Measurements from ENCODE around the gene FFAR3. TPM values are rescaled to one million over a fixed set of nuclear protein-coding genes. Genes with fewer than 3 reads are reported as not detected.
"Not testable (repeated sequence)": the region's sequence is repeated elsewhere in the genome, so short reads cannot be mapped to it uniquely, and the experiment has no call there.

Gene FFAR3
- total RNA-seq, 1 donor from 2014 or later, result not detected

DNA sequence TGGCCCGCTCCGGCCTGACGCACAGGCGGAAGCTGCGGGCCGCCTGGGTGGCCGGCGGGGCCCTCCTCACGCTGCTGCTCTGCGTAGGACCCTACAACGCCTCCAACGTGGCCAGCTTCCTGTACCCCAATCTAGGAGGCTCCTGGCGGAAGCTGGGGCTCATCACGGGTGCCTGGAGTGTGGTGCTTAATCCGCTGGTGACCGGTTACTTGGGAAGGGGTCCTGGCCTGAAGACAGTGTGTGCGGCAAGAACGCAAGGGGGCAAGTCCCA, 6.1 kb upstream of the FFAR3 start:
- Histone ChIP-seq H3K27ac (no peak overlapping the region), H3K36me3 (no peaks in the 10 kb centered on the region), H3K9me3 (no peaks in the 10 kb centered on the region), H3K27me3 (ENCODE audit: low read depth) (peaks cover 16% of the 10 kb centered on the region), H3K4me3 (no peak overlapping the region), H3K4me1 (peaks cover 8% of the 10 kb centered on the region)
- TF ChIP-seq, protein P1, sequence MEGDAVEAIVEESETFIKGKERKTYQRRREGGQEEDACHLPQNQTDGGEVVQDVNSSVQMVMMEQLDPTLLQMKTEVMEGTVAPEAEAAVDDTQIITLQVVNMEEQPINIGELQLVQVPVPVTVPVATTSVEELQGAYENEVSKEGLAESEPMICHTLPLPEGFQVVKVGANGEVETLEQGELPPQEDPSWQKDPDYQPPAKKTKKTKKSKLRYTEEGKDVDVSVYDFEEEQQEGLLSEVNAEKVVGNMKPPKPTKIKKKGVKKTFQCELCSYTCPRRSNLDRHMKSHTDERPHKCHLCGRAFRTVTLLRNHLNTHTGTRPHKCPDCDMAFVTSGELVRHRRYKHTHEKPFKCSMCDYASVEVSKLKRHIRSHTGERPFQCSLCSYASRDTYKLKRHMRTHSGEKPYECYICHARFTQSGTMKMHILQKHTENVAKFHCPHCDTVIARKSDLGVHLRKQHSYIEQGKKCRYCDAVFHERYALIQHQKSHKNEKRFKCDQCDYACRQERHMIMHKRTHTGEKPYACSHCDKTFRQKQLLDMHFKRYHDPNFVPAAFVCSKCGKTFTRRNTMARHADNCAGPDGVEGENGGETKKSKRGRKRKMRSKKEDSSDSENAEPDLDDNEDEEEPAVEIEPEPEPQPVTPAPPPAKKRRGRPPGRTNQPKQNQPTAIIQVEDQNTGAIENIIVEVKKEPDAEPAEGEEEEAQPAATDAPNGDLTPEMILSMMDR (IDR thresholded peaks at IDR 0.05), result no peak
- intact Hi-C loops (cut with DNase I), result no loop called here
- ATAC-seq, result no peak
- no peak for DNase-seq

DNA sequence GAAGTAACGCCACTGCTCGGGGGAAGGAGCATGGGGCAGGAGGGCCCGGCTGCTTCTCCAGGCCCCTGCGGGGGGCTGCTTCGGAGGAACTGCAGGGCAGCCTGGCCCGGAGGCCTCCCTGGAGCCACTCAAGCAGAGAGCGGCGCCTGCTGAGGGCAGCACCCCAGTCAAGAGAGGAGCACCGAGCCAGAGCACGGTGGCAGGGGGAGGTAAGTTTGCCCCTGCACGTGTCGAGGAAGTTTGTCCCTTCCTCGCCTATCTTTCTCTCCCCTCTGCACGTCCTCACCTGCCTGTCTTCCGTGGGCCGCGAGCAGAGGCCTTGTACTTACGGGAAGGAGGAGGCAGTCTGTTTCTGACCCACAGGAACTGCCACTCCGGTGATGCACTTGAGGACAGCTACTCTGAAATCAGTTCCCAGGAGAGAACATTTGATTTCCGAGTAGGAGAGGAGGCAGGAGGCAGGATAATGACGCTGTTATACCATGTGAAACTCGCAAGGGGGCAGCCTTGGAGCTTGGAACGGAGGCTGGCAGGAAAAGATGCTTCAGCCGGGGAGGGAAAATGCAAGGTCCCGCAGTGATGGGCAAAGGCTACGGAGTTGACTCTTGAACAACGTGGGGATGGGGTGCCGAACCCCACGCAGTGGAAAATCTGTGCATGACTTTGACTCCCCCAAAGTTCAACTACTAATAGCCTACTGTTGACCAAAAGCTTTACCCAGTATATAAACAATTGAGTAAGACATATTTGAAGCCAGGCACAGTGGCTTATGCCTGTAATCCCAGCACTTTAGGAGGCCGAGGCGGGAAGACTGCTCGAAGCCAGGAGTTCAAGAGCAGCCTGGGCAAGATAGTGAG, 5.6 kb upstream of the FFAR3 start:
- H3K4me1 ChIP-seq, result peaks cover 8% of the 10 kb centered on the region
- H3K9me3 ChIP-seq, result no peaks in the 10 kb centered on the region
- peak; percentile 76 to 78 for ATAC-seq
- no peaks in the 10 kb centered on the region for H3K36me3 ChIP-seq
- H3K27ac ChIP-seq, result no peak overlapping the region
- DNase-seq, result peak; percentile 72
- TF ChIP-seq, protein P1 (IDR thresholded peaks at IDR 0.05), result peak; percentile 83
- intact Hi-C loops (cut with DNase I), result no loop called here
- no peak overlapping the region for H3K4me3 ChIP-seq
- peaks cover 16% of the 10 kb centered on the region for H3K27me3 ChIP-seq (ENCODE audit: low read depth)

DNA sequence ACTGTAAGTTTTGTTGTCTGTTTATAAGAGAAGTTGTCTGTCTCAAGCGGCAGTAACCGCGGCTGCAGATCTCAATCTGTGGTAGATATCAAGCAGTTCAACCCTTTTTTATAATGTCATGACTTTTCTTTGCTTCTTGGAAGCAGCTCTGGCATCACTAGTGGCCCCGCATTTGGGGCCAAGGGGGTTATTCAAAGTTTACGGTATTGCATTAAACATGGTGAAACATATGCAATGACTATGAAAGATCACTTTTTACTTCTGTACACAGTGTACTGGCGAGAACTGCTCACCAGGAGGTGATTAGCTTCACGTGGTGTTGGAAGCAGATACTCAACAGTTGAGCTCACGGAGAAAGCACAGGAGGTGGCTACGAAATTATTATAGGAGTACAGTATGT, 4.6 kb upstream of the FFAR3 start:
- Histone ChIP-seq H3K4me1 (peaks cover 15% of the 10 kb centered on the region), H3K27ac (no peak overlapping the region), H3K36me3 (no peaks in the 10 kb centered on the region), H3K27me3 (ENCODE audit: low read depth) (peaks cover 16% of the 10 kb centered on the region), H3K4me3 (no peak overlapping the region), H3K9me3 (no peaks in the 10 kb centered on the region)
- intact Hi-C loops (cut with DNase I), result no loop called here
- ATAC-seq (no peak), DNase-seq (peak; percentile 35)
- TF ChIP-seq, protein P1 (IDR thresholded peaks at IDR 0.05), result no peak

DNA sequence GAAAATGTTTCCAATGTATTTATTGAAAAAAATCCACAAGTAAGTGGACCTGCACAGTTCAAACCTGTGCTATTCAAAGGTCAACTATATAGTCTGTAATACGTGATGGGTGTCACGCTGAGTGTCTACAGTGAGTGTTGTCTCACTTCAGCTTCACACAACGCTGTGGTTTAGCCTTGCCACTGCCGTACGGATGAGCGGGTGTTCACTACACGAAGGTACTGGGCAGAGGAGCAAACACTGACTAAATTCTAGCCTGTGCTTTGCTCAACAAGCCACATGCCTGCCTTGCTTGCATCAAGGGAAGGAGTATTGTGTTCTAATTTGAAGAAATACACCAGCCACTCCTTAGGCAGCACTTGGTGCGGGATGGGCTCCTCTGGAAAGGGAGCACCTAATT, 3.4 kb upstream of the FFAR3 start:
- ATAC-seq, result no peak
- Histone ChIP-seq H3K36me3 (no peaks in the 10 kb centered on the region), H3K9me3 (no peaks in the 10 kb centered on the region), H3K4me3 (no peak overlapping the region), H3K4me1 (peaks cover 15% of the 10 kb centered on the region), H3K27me3 (ENCODE audit: low read depth) (peaks cover 11% of the 10 kb centered on the region), H3K27ac (no peak overlapping the region)
- TF ChIP-seq, protein P1 (IDR thresholded peaks at IDR 0.05), result no peak
- DNase-seq, result peak; percentile 11
- intact Hi-C loops (cut with DNase I), result no loop called here

DNA sequence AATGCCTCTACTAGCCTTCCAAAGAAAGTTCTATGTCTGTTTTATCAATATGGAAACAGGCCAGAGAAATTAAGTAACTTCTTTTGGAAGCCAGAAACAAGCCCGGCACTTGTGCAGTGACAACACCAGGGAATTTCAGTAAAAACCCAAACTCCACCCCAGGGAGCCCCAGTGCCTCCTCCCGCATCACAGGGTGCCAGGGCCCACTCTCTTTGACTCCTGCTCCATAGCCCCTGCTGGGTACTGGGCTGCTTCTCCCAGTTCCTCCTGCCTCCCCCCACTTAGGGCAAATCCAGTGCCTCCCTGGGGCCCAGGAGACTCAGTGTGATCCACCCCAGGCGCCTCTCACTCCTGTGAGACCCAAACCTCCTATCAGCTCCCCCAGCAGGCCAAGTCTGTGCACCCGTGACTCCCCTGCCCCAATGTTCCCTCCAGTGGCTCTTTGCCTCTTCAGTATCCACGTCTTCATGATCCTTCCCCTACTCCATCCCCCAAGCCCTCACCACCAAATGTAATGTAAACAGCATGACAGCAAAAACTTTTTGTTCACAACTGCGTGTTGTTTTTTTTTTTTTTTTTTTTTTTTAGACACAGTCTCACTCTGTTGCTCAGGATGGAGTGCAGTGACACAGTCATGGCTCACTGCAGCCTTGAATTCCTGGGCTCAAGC, 2.3 kb upstream of the FFAR3 start:
- ATAC-seq, result no peak
- Histone ChIP-seq H3K9me3 (no peaks in the 10 kb centered on the region), H3K27ac (no peak overlapping the region), H3K27me3 (ENCODE audit: low read depth) (peaks cover 11% of the 10 kb centered on the region), H3K4me3 (no peak overlapping the region), H3K36me3 (no peaks in the 10 kb centered on the region), H3K4me1 (peaks cover 15% of the 10 kb centered on the region)
- no peak for DNase-seq
- intact Hi-C loops (cut with DNase I), result no loop called here
- TF ChIP-seq, protein P1 (IDR thresholded peaks at IDR 0.05), result no peak

DNA sequence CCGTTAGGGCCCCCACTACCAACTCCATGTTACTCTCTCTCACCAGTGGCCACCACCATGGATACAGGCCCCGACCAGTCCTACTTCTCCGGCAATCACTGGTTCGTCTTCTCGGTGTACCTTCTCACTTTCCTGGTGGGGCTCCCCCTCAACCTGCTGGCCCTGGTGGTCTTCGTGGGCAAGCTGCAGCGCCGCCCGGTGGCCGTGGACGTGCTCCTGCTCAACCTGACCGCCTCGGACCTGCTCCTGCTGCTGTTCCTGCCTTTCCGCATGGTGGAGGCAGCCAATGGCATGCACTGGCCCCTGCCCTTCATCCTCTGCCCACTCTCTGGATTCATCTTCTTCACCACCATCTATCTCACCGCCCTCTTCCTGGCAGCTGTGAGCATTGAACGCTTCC, 574 bp downstream of the FFAR3 start:
- H3K9me3 ChIP-seq; intact Hi-C loops (cut with DNase I); ATAC-seq; H3K27ac ChIP-seq; H3K36me3 ChIP-seq; DNase-seq; H3K27me3 ChIP-seq (ENCODE audit: low read depth); H3K4me3 ChIP-seq: not testable (repeated sequence)
- peaks cover 11% of the 10 kb centered on the region for H3K4me1 ChIP-seq

DNA sequence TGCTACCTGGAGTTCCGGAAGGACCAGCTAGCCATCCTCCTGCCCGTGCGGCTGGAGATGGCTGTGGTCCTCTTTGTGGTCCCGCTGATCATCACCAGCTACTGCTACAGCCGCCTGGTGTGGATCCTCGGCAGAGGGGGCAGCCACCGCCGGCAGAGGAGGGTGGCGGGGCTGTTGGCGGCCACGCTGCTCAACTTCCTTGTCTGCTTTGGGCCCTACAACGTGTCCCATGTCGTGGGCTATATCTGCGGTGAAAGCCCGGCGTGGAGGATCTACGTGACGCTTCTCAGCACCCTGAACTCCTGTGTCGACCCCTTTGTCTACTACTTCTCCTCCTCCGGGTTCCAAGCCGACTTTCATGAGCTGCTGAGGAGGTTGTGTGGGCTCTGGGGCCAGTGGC, 1.1 kb downstream of the FFAR3 start:
- H3K4me3 ChIP-seq; DNase-seq; ATAC-seq; H3K36me3 ChIP-seq; H3K27ac ChIP-seq; H3K27me3 ChIP-seq (ENCODE audit: low read depth); intact Hi-C loops (cut with DNase I); H3K9me3 ChIP-seq: not testable (repeated sequence)
- peaks cover 11% of the 10 kb centered on the region for H3K4me1 ChIP-seq

DNA sequence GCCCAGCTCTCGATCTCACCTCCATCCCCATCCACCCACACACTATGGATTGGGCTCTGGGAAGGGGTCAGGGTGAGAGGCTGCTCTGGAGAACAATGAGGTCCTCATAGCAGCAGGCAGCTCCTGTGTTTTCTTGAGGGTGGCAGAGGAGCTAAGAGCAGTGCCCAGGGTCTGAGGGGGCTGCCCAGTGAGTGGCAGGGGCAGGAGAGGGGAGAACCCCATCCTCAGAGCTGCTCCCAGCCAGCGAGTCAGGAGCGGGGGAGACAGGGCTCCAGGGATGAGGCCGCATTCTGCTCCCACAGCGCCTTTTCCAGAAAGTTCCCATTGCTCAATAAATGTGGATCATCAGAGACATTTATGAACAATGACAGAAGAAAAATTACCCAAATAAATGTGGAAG, 1.8 kb downstream of the FFAR3 start:
- H3K36me3 ChIP-seq; ATAC-seq; H3K9me3 ChIP-seq; H3K27me3 ChIP-seq (ENCODE audit: low read depth); intact Hi-C loops (cut with DNase I); DNase-seq; H3K4me3 ChIP-seq; H3K27ac ChIP-seq: not testable (repeated sequence)
- H3K4me1 ChIP-seq, result peaks cover 11% of the 10 kb centered on the region
